GM12878 (cell line): ENCODE data around the gene COL16A1. TPM values are rescaled to one million over a fixed set of nuclear protein-coding genes. Genes with fewer than 3 reads are reported as not detected.

Experiments
- CHD4 ChIP-seq: fragments of 200-600 bp; sonication (generic); IDR thresholded peaks from 2 replicates; pipeline ENCODE4 v1.6.1; 2016; ENCODE audit warnings: mild to moderate bottlenecking
- MTA3 ChIP-seq: IDR thresholded peaks from 2 replicates; pipeline ENCODE4 v1.6.1; 2012; ENCODE audit warnings: low read length, inconsistent platforms, borderline replicate concordance
- MXI1 ChIP-seq: fragments of 150-350 bp; IDR thresholded peaks from 2 replicates; pipeline ENCODE4 v1.6.1; 2011; ENCODE audit warnings: low read depth, mild to moderate bottlenecking, inconsistent platforms, low read length, improper control_type of control experiment
- NFXL1 ChIP-seq: fragments of 450-650 bp; IDR thresholded peaks from 2 replicates; pipeline ENCODE4 v1.6.1; 2017; ENCODE audit warnings: antibody characterized with exemption, mild to moderate bottlenecking, borderline replicate concordance
- NFYA ChIP-seq: IDR thresholded peaks from 2 replicates; pipeline ENCODE4 v1.6.1; 2011; ENCODE audit warnings: low read depth, mild to moderate bottlenecking, low read length, improper control_type of control experiment, borderline replicate concordance
- POLR2A ChIP-seq: IDR thresholded peaks from 2 replicates; pipeline ENCODE4 v1.6.1; 2011; ENCODE audit warnings: low read depth, mild to moderate bottlenecking, low read length
- RAD21 ChIP-seq: IDR thresholded peaks from 2 replicates; pipeline ENCODE4 v1.6.1; 2011; ENCODE audit warnings: mild to moderate bottlenecking, low read depth, low read length, moderate library complexity; ENCODE audit not compliant: insufficient read depth
- TCF12 ChIP-seq: IDR thresholded peaks from 2 replicates; pipeline ENCODE4 v1.6.1; 2011; ENCODE audit warnings: low read depth, mild to moderate bottlenecking, low read length
- TCF7 ChIP-seq: IDR thresholded peaks from 2 replicates; pipeline ENCODE4 v1.6.1; 2014; ENCODE audit warnings: antibody characterized with exemption, borderline replicate concordance
- polyA plus RNA-seq, 11 experiments: library from polyadenylated mRNA; depleted of rRNA in 4 of 11; unstranded in 6 of 11; stranded (reverse) in 5 of 11; fragments of >200 nt; fragmentation: Nextera tagmentation in 4 of 11; fragmentation: Illumina TruSeq in 1 of 11; extraction: Ambion mirVana in 4 of 11; extraction: Trizol in 1 of 11; gene quantifications; 1 replicate in 1 of 11; 2 replicates in 10 of 11; pipeline versions ENCODE4 v1.2.1 to v1.2.3, GENCODE V29; 2011 to 2016; ENCODE audit warnings: inconsistent platforms in 2 of 11, missing spikeins in 2 of 11, low read depth in 1 of 11
- total RNA-seq, 4 experiments: library from RNA; depleted of rRNA in 3 of 4; stranded (reverse); fragments of >200 nt in 3 of 4; fragmentation: Illumina TruSeq in 1 of 4; extraction: Trizol in 1 of 4; gene quantifications; 2 replicates each; pipeline versions ENCODE4 v1.2.1 to v1.2.3, GENCODE V29; 2013 to 2021
- TF ChIP-seq, protein P1 (sequence below): fragments of 450-650 bp; formaldehyde crosslinking; IDR thresholded peaks from 2 replicates; pipeline ENCODE4 v1.4.0; 2020; ENCODE audit warnings: mild to moderate bottlenecking, moderate library complexity

COL16A1 gene
- total and polyA plus RNA-seq, 10 of the 15 experiments (the other 5 are each of a cell fraction or from before 2014, with no cell fraction given) = 0.02 to 3.7 (median 0.59) TPM

DNA sequence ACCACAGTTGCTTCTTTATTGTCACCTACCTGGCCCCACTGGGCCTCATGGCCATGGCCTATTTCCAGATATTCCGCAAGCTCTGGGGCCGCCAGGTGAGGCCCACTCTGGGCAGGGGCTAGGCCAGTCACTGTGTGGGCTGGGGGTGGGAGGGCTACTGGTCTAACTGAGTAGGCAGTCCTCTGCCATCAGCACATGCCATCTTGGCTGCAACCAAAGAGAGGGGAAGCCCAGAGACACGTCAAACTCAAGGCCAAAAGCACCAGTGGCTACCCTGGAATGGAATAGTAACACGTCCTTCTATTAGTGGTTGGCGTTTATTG is 82.4 kb downstream of the COL16A1 start (continued):
- TF ChIP-seq TCF7 (no peak), TCF12 (no peak), MTA3 (no peak), NFYA (no peak), RAD21 (no peak), MXI1 (no peak), POLR2A (no peak), NFXL1 (no peak), CHD4 (no peak)
- TF ChIP-seq, protein P1, sequence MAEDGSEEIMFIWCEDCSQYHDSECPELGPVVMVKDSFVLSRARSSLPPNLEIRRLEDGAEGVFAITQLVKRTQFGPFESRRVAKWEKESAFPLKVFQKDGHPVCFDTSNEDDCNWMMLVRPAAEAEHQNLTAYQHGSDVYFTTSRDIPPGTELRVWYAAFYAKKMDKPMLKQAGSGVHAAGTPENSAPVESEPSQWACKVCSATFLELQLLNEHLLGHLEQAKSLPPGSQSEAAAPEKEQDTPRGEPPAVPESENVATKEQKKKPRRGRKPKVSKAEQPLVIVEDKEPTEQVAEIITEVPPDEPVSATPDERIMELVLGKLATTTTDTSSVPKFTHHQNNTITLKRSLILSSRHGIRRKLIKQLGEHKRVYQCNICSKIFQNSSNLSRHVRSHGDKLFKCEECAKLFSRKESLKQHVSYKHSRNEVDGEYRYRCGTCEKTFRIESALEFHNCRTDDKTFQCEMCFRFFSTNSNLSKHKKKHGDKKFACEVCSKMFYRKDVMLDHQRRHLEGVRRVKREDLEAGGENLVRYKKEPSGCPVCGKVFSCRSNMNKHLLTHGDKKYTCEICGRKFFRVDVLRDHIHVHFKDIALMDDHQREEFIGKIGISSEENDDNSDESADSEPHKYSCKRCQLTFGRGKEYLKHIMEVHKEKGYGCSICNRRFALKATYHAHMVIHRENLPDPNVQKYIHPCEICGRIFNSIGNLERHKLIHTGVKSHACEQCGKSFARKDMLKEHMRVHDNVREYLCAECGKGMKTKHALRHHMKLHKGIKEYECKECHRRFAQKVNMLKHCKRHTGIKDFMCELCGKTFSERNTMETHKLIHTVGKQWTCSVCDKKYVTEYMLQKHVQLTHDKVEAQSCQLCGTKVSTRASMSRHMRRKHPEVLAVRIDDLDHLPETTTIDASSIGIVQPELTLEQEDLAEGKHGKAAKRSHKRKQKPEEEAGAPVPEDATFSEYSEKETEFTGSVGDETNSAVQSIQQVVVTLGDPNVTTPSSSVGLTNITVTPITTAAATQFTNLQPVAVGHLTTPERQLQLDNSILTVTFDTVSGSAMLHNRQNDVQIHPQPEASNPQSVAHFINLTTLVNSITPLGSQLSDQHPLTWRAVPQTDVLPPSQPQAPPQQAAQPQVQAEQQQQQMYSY (CRISPR knock-in tag) = no peak
- TF ChIP-seq, all 136 proteins: peak for 0
